Dendritic cell treated with granulocyte-macrophage colony-stimulating factor and Interleukin-4, amounts not matched to agents 40 ng/mL and 50 ng/mL, for 4 days (primary cell): Measurements from ENCODE around the gene GRK6.
A peak's percentile ranks its signal among the peaks of the same experiment; 100 is the strongest.

Experiments
- H3K27ac Mint-ChIP-seq: one replicate; pipeline ENCODE4 v1.8.0; 2022; ENCODE audit warnings: mild to moderate bottlenecking, mixed read lengths
- H3K27me3 Mint-ChIP-seq: one replicate; pipeline ENCODE4 v1.8.0; 2022; ENCODE audit warnings: mild to moderate bottlenecking, mixed read lengths
- H3K36me3 Mint-ChIP-seq: one replicate; pipeline ENCODE4 v1.8.0; 2022; ENCODE audit warnings: low read depth, mixed read lengths
- H3K4me1 Mint-ChIP-seq: one replicate; pipeline ENCODE4 v1.8.0; 2022; ENCODE audit warnings: low read depth, mixed read lengths
- H3K4me3 Mint-ChIP-seq: one replicate; pipeline ENCODE4 v1.8.0; 2022; ENCODE audit warnings: mild to moderate bottlenecking, moderate library complexity, mixed read lengths
- H3K9me3 Mint-ChIP-seq: one replicate; pipeline ENCODE4 v1.8.0; 2022; ENCODE audit warnings: mixed read lengths
- intact Hi-C: fragments of 100-400 bp; cut with micrococcal nuclease; formaldehyde crosslinking; loops from one replicate; pipeline ENCODE4 v1.15.0; 2022

Gene GRK6

DNA sequence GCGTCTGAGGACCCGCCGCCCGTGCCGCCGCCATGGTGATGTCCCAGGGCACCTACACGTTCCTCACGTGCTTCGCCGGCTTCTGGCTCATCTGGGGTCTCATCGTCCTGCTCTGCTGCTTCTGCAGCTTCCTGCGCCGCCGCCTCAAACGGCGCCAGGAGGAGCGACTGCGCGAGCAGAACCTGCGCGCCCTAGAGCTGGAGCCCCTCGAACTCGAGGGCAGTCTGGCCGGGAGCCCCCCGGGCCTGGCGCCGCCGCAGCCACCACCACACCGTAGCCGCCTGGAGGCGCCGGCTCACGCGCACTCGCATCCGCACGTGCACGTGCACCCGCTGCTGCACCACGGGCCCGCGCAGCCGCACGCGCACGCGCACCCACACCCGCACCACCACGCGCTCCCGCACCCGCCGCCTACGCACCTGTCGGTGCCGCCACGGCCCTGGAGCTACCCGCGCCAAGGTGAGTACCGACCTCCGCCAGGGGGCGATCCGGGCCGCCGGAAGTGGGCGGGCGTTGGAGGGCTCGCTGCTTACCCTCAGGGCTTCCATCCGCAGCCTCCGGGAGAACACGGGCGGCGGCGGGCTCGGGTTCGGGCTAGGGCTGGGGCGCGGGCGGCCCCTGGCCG is 28.7 kb downstream of the GRK6 start:
- Mint-ChIP-seq H3K4me1 (peaks cover 23% of the 10 kb centered on the region), H3K9me3 (no peaks in the 10 kb centered on the region), H3K36me3 (no peaks in the 10 kb centered on the region), H3K27me3 (peaks cover 61% of the 10 kb centered on the region), H3K27ac (no peak overlapping the region), H3K4me3 (peak overlapping the region; percentile 68)
- intact Hi-C loops, result loop anchor here (2.0 to 5.0 kb wide), 3 partner anchors 24 to 148 kb away; partner anchors contain the start of gene PDLIM7

DNA sequence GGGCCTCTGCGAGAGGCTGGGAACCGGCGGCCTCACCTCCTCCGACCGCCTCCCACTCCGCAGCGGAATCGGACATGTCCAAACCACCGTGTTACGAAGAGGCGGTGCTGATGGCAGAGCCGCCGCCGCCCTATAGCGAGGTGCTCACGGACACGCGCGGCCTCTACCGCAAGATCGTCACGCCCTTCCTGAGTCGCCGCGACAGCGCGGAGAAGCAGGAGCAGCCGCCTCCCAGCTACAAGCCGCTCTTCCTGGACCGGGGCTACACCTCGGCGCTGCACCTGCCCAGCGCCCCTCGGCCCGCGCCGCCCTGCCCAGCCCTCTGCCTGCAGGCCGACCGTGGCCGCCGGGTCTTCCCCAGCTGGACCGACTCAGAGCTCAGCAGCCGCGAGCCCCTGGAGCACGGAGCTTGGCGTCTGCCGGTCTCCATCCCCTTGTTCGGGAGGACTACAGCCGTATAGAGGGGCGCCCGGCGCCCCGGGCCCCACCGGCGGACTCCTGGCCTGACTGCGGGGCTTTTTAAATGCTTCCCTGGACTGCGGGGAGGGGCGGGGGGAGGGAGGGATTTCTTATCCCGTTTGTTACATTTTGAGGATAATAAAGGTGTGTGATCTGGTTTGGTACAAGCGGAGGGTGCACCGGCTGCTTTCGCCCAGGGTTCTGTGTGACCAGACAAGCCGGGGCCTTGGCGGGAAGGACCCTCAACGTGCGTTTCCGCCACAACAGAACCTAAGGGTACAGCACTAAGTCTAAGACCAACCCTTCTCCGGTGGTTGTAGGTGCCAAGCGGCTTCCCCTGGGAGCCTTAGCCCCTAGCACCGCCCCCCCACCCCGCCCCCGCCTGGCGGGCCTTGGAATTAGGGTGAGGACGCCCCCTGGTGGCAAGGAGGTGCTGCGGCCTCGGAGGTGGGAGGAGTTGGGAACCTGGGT is 29.4 kb downstream of the GRK6 start:
- Mint-ChIP-seq H3K27ac (no peak overlapping the region), H3K27me3 (peaks cover 53% of the 10 kb centered on the region)

DNA sequence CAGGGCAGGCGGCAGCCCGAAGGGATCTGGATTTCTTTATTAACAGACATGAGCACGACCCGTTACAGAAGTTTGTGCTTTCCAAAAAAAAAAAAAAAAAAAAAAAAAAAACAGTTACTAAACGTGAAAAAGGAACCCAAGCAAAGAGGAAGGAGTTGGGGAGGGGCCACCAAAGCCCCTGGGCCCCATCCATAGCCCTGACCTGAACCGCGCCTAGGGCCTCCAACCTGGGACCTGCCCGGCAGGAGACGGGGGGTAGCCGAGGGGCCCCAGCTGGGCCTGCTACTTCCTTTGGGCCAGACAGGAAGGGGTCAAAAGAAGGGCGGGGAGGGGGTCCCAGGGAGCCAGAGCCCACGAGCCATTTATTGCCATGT is 30.1 kb downstream of the GRK6 start:
- Mint-ChIP-seq H3K4me1 (peaks cover 28% of the 10 kb centered on the region), H3K27ac (no peak overlapping the region), H3K36me3 (no peaks in the 10 kb centered on the region)

More for the DNA sequence above, 29.4 kb downstream of the GRK6 start:
- intact Hi-C loops, result loop anchor here (2.0 to 5.0 kb wide), 3 partner anchors 25 to 149 kb away; partner anchors contain the start of gene PDLIM7
- peaks cover 23% of the 10 kb centered on the region for H3K4me1 Mint-ChIP-seq
- H3K9me3 Mint-ChIP-seq, result no peaks in the 10 kb centered on the region
- peak overlapping the region; percentile 68 for H3K4me3 Mint-ChIP-seq
- H3K36me3 Mint-ChIP-seq, result no peaks in the 10 kb centered on the region

DNA sequence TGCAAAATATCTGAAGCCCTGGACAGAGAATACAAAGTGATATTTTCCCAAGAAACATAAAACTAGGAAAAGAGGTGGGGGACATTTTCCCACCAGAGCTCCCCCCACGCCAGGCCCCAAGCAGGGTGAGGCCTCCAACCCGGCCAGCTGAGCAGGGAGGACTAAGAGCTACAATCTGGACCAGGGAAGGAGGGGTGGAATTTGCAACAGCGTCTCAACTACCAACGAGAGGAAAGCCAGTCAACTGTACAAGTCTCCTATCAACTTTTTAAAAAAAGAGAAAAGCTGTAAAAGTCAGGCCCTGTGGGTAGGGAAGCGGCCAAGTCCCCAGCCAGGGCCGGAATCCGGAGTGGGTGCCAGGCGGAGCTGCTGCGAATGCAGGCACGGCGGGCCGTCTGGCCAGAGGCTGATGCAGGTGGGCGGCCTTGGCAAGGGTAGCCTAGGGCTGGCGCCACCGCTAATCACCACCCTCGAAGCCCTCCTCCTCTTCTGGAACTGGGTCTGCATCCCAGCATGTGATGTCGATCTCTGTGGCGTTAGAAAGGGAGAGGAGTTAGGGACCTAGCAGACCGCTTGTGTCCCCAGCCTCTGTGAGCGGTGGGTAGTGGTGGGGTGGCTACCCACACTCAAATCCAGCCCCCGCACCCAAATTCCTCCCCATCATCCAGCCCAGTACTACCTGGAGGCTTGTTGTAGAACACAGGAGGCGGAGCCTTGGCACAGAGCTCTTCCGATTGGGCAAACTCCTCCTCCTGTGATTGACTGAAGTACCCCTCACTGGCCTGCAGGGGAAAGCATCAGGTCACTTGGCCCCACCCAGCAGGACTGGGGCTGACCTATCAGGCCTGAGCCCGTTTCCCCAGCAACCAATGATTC is 30.7 kb downstream of the GRK6 start:
- Mint-ChIP-seq H3K4me3 (no peak overlapping the region), H3K27ac (no peak overlapping the region), H3K9me3 (no peaks in the 10 kb centered on the region), H3K27me3 (peaks cover 53% of the 10 kb centered on the region), H3K36me3 (no peaks in the 10 kb centered on the region), H3K4me1 (peaks cover 34% of the 10 kb centered on the region)
- intact Hi-C loops, result loop anchor here (5.0 kb wide), 2 partner anchors 40 to 150 kb away; partner anchors contain the start of gene PDLIM7

More for the DNA sequence above, 30.1 kb downstream of the GRK6 start:
- intact Hi-C loops, result loop anchor here (5.0 kb wide), 2 partner anchors 41 to 149 kb away; partner anchors contain the start of gene PDLIM7
- H3K9me3 Mint-ChIP-seq, result no peaks in the 10 kb centered on the region
- H3K27me3 Mint-ChIP-seq, result peaks cover 55% of the 10 kb centered on the region
- no peak overlapping the region for H3K4me3 Mint-ChIP-seq

DNA sequence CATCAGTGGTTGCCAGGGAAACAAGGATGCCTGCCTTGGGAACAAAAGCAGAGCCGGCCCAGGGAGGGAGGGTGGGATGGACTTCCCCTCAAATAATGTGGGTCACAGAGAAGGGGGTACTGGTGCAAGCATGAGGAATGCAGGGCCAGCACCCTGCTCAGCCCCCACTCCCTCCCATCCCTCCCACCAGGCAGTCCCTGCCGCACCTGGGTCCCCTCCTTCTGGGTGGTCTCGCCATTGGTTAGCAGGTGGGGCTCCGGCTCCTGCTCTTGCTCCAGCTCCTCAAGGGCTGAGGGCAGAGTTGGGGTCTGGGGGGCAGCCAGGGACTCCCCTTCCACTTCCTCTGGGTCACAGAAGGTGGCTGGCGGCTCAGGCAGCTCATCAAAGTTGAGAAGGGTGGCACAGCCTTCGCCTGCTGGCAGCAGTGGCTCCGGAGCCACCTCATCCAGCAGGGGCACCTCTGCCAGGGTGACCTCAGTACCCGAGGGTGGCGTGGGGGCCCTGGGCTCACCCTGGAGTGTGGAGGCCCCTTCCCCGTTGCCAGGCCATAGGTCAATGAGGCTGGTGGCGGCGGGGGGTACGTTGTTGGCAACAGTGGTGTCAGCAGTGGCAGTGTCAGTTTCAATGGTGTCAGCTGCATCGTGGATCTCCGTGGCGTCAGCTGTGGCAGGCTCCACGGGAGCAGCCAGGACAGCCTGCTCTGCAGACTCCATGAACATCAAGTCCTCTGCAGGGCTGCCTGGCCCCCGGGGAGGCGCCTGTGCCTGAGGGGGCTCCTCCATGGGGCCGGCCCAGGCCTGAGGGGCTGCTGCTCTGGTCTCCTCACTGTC is 31.6 kb downstream of the GRK6 start:
- Mint-ChIP-seq H3K4me3 (no peak overlapping the region), H3K27ac (no peak overlapping the region), H3K27me3 (peaks cover 50% of the 10 kb centered on the region), H3K36me3 (no peaks in the 10 kb centered on the region), H3K9me3 (no peaks in the 10 kb centered on the region), H3K4me1 (peaks cover 41% of the 10 kb centered on the region)
- intact Hi-C loops, result loop anchor here (5.0 kb wide), 2 partner anchors 39 to 151 kb away; partner anchors contain the start of gene PDLIM7

DNA sequence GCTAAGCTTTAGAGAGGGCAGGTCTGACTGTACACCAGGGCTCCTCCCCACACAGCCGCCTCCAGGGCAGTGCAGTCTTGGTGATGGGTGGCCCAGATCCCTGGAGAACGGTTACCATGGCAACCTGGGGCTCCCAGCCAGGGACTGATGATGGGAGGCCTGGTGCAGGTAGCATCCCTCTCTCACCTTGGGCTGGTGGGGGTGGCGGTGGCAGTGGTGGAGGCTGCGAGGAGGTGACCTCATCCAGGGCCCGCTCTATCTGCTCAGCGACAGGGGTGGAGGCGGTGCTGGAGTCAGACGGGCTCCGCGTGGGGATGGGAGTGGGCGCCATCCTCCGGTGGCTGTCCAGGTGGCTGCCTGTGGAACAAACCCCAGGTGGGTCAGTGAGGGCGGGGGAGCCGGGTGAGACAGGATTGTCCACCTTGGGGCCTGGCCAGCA is 32.5 kb downstream of the GRK6 start:
- H3K27me3 Mint-ChIP-seq, result peaks cover 44% of the 10 kb centered on the region
- peaks cover 38% of the 10 kb centered on the region for H3K4me1 Mint-ChIP-seq
- no peak overlapping the region for H3K4me3 Mint-ChIP-seq
- no peaks in the 10 kb centered on the region for H3K36me3 Mint-ChIP-seq
- intact Hi-C loops, result loop anchor here (5.0 kb wide), 2 partner anchors 38 to 152 kb away; partner anchors contain the start of gene PDLIM7
- no peak overlapping the region for H3K27ac Mint-ChIP-seq
- no peaks in the 10 kb centered on the region for H3K9me3 Mint-ChIP-seq

DNA sequence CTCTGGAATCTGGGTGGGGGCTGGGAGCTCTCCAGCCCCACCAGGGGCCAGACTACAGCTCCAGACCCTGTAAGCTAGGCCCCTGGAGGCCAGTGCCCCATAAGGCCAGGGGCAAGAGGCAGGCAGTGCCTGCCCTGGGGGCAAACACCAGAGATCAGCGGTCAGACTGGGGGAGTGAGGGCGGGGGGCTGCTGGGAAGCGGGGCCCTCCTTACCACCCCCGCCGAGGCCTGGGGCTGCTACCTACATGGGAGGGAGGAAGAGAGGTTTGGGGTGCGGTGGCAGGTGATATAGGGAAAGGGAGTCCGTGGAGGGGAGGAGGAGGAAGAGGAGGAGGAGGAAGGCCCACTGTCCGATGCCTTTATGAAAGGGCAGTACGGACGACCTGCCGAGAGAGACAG is 32.9 kb downstream of the GRK6 start:
- Mint-ChIP-seq H3K27me3 (peaks cover 41% of the 10 kb centered on the region), H3K9me3 (no peaks in the 10 kb centered on the region), H3K4me1 (peaks cover 33% of the 10 kb centered on the region), H3K4me3 (no peak overlapping the region), H3K27ac (no peak overlapping the region), H3K36me3 (no peaks in the 10 kb centered on the region)
- intact Hi-C loops, result loop anchor here (5.0 kb wide), 2 partner anchors 38 to 152 kb away; partner anchors contain the start of gene PDLIM7

DNA sequence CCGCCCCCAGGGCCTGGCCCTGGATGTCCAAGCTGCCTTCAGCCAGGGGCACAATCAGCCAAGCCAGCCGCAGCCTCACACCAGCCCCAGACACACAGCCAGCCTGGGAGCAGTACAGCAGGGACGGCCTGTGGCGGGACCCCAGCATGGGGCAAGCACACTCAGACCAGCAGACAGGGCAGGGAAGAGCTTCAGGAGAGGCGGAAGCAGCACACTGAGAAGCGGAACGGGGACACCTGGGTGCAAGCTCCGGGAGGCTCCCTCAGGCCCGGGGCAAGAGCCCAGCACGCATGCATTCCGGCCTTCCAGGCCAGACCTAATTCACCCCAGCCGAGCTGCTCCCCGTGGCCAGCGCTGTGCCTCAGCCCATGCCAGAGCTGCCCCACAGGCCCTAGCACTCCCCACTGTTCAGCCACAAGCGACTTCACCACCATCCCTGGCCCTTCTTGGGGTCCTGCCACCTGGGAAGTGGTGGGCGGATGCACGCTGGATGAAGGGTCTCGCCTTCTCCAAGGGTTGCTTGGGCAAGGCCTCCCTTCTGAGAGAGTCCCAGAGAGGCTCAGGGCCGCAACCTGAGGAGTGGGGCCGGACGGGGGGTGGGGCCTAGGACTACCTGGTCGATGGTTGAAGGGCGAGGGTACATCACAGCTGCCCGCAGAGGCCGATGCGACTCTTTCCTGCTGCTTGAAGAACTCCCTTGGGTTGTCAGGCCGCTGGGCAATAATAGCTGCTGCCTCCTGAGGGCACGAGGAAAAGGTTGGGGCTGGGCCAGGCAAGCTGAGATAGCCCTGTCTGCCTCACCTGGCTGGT is 33.5 kb downstream of the GRK6 start:
- intact Hi-C loops, result loop anchor here (5.0 kb wide), 2 partner anchors 37 to 153 kb away; partner anchors contain the start of gene PDLIM7
- H3K27me3 Mint-ChIP-seq, result peaks cover 39% of the 10 kb centered on the region
- no peak overlapping the region for H3K4me3 Mint-ChIP-seq
- no peaks in the 10 kb centered on the region for H3K36me3 Mint-ChIP-seq
- H3K4me1 Mint-ChIP-seq, result peaks cover 33% of the 10 kb centered on the region
- H3K27ac Mint-ChIP-seq, result no peak overlapping the region
- no peaks in the 10 kb centered on the region for H3K9me3 Mint-ChIP-seq

DNA sequence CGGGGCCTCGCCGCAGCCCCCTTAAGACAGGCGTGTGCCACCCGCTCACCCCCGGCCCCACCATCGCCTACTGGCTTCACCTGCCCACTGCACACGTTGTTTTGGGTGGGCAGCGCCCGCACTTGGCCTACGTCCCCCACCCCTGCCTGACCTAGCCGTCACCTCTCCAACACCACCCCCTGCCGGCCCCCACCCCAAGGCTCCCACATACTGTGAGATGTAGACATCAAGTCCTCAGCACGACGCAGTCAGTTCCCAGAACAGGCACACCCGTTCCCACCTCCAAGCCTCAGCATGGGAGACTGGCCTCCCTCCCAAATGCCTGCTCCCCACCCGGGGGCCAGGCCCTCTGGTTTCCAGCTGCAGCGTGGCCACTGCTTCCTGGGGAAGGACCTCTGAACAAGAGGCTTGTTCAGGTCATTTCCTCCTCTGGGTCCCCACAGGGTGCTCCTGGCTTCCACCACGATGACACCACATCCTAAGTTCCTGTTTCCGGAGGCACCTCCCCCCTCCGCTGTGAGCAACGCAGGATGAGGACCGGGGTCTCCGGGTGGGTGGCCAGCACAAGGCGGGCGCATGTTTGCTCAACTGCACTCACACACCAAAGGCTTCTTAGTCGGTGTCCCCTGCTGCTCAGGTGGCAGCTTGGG is 35.7 kb downstream of the GRK6 start:
- Mint-ChIP-seq H3K4me3 (peak overlapping the region; percentile 30), H3K27ac (peak overlapping the region; percentile 5)
- intact Hi-C loops, result no loop called here

DNA sequence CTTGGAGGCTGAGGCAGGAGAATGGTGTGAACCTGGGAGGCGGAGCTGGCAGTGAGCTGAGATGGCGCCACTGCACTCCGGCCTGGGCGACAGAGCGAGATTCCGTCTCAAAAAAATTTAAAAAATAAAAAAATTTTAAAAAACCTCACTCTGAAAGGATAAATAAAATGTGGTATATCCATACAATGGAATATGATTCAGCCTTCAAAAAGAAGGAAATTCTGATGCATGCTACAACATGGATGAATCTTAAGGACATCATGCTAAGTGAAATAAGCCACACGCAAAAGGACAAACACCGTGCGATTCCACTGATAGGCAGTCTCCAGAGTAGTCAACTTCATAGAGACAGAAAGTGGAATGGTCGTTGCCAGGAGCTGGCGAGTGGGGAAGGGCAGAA is 38.6 kb downstream of the GRK6 start:
- H3K36me3 Mint-ChIP-seq, result no peaks in the 10 kb centered on the region
- peaks cover 23% of the 10 kb centered on the region for H3K4me1 Mint-ChIP-seq
- H3K9me3 Mint-ChIP-seq, result no peaks in the 10 kb centered on the region
- H3K4me3 Mint-ChIP-seq, result no peak overlapping the region
- intact Hi-C loops, result no loop called here
- peaks cover 63% of the 10 kb centered on the region for H3K27me3 Mint-ChIP-seq
- H3K27ac Mint-ChIP-seq, result no peak overlapping the region

More for the DNA sequence above, 35.7 kb downstream of the GRK6 start:
- Mint-ChIP-seq H3K4me1 (peaks cover 23% of the 10 kb centered on the region), H3K36me3 (no peaks in the 10 kb centered on the region), H3K27me3 (peaks cover 48% of the 10 kb centered on the region), H3K9me3 (no peaks in the 10 kb centered on the region)

DNA sequence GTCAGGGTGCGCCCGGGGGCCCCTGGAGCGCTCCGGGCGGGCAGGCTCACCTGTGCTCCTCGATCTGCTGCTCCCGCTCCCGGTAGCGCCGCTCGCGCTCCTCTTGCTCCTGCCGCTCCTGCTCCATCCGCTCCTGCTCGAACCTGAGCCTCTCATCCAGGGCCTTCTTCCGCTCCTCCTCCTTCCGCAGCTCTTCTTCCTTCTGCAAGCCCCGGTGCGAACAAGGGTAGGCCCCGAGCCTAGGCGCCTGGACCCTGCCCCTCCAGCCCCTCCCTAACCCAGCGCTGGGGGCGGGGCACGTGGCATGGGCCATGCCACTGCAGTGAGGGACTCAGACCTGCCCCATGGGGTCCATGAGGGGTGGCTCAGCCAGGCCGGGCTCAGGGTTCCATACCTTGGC is 40.4 kb downstream of the GRK6 start:
- Mint-ChIP-seq H3K4me1 (peaks cover 25% of the 10 kb centered on the region), H3K27ac (no peak overlapping the region), H3K36me3 (no peaks in the 10 kb centered on the region), H3K9me3 (no peaks in the 10 kb centered on the region), H3K27me3 (peaks cover 75% of the 10 kb centered on the region), H3K4me3 (no peak overlapping the region)
- intact Hi-C loops, result no loop called here

DNA sequence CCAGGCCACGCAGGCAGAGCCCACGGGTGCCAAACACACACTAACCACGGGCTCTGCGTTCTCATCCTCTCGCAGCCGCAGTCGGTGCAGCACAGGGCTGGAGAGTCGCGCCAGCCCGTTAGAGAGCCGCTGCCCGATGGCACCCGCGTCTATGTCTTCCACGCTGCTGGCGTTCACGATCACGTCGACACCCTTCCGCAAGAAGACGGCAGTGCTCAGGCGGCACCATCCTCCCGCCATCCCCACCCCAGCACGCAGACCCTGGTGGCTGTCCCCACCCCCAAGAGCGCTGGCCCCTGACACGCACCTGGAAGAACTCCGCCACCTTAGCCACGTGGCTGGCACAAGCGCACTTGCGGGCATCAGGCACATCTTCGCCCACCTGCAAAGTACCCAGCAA is 41.0 kb downstream of the GRK6 start:
- Mint-ChIP-seq H3K4me1 (peaks cover 25% of the 10 kb centered on the region), H3K27me3 (peaks cover 79% of the 10 kb centered on the region), H3K36me3 (no peaks in the 10 kb centered on the region), H3K9me3 (no peaks in the 10 kb centered on the region), H3K4me3 (no peak overlapping the region), H3K27ac (no peak overlapping the region)
- intact Hi-C loops, result no loop called here
